ENCODE measurements around the gene SNRNP40.

Gene SNRNP40

GRCh38 chr1:31302709-31303441 is 6.3 kb upstream of the SNRNP40 start:
- no peak for TF ChIP-seq CEBPB (IDR thresholded peaks at IDR 0.05)
- no peak for TF ChIP-seq TCF12 (IDR thresholded peaks at IDR 0.05; ENCODE audit: low read depth)
- no peak for TF ChIP-seq REST (IDR thresholded peaks at IDR 0.05; ENCODE audit: low read depth)
- TF ChIP-seq MAX (IDR thresholded peaks at IDR 0.05) = no peak
- no peak for TF ChIP-seq YY1 (IDR thresholded peaks at IDR 0.05; ENCODE audit: low read depth)
- TF ChIP-seq RAD21 (IDR thresholded peaks at IDR 0.05; ENCODE audit: low read depth) = no peak
- no peak for TF ChIP-seq NFIC (IDR thresholded peaks at IDR 0.05)
- TF ChIP-seq TAF1 (IDR thresholded peaks at IDR 0.05; ENCODE audit: low read depth) = no peak
- TF ChIP-seq FOXM1 (IDR thresholded peaks at IDR 0.05; ENCODE audit: borderline replicate concordance, low read depth) = no peak
- TF ChIP-seq CREB1 (IDR thresholded peaks at IDR 0.05; ENCODE audit: low read depth) = no peak
- TF ChIP-seq USF1 (IDR thresholded peaks at IDR 0.05) = no peak
- no peak for TF ChIP-seq ZBTB7A (IDR thresholded peaks at IDR 0.05; ENCODE audit: low read depth)
- no peak for TF ChIP-seq EP300 (IDR thresholded peaks at IDR 0.05; ENCODE audit: borderline replicate concordance)
- TF ChIP-seq TEAD4 (IDR thresholded peaks at IDR 0.05) = no peak
- no peak for TF ChIP-seq EGR1 (IDR thresholded peaks at IDR 0.05)

GRCh38 chr1:31300193-31300592 is 3.6 kb upstream of the SNRNP40 start:
- no peak for TF ChIP-seq NFIC (IDR thresholded peaks at IDR 0.05)
- no peak for TF ChIP-seq YY1 (IDR thresholded peaks at IDR 0.05; ENCODE audit: low read depth)
- no peak for TF ChIP-seq REST (IDR thresholded peaks at IDR 0.05; ENCODE audit: low read depth)
- no peak for TF ChIP-seq TEAD4 (IDR thresholded peaks at IDR 0.05)

- TF ChIP-seq REST (IDR thresholded peaks at IDR 0.05; ENCODE audit: low read depth) = no peak
- TF ChIP-seq MAX (IDR thresholded peaks at IDR 0.05) = no peak
- no peak for TF ChIP-seq FOXM1 (IDR thresholded peaks at IDR 0.05; ENCODE audit: borderline replicate concordance, low read depth)
- TF ChIP-seq EP300 (IDR thresholded peaks at IDR 0.05; ENCODE audit: borderline replicate concordance) = no peak
- TF ChIP-seq TEAD4 (IDR thresholded peaks at IDR 0.05) = no peak
- no peak for TF ChIP-seq TCF12 (IDR thresholded peaks at IDR 0.05; ENCODE audit: low read depth)
Measured at GRCh38 chr1:31299365-31299764, 2.8 kb upstream of the SNRNP40 start.

- TF ChIP-seq REST (IDR thresholded peaks at IDR 0.05; ENCODE audit: low read depth) (no peak), USF1 (IDR thresholded peaks at IDR 0.05) (no peak), TAF1 (IDR thresholded peaks at IDR 0.05; ENCODE audit: low read depth) (no peak)
Measured at GRCh38 chr1:31297277-31298247, 974 bp upstream of the SNRNP40 start.

Measured in Ishikawa (cell line).